Skeletal muscle tissue (tissue), 4 donors: ENCODE results near the gene PFDN5. TPM values are rescaled to one million over a fixed set of nuclear protein-coding genes. Genes with fewer than 3 reads are reported as not detected.
"Not testable (repeated sequence)": the region's sequence is repeated elsewhere in the genome, so short reads cannot be mapped to it uniquely, and the experiment has no call there.

Experiments
- H3K27ac ChIP-seq: one replicate; pipeline ENCODE4 v1.7.0; 2013; ENCODE audit warnings: mild to moderate bottlenecking, low read depth, low read length, inconsistent platforms
- H3K27me3 ChIP-seq, 3 donors: one replicate each; pipeline ENCODE4 v1.7.0; 2013; ENCODE audit warnings: low read length in 3 of 3; ENCODE audit not compliant: control insufficient read depth in 3 of 3, insufficient read depth in 3 of 3
- H3K36me3 ChIP-seq, 3 donors: one replicate each; pipeline ENCODE4 v1.7.0; 2013; ENCODE audit warnings: low read length in 3 of 3; ENCODE audit not compliant: control insufficient read depth in 3 of 3, insufficient read depth in 3 of 3
- H3K4me1 ChIP-seq, 3 donors: one replicate each; pipeline ENCODE4 v1.7.0; 2013; ENCODE audit warnings: low read length in 3 of 3, mild to moderate bottlenecking in 3 of 3; ENCODE audit not compliant: control insufficient read depth in 3 of 3, insufficient read depth in 3 of 3
- H3K4me3 ChIP-seq, 3 donors: one replicate each; pipeline ENCODE4 v1.7.0; 2013; ENCODE audit warnings: low read length in 3 of 3
- H3K9ac ChIP-seq, 3 donors: one replicate each; pipeline ENCODE4 v1.7.0; 2013; ENCODE audit warnings: low read length in 3 of 3, mild to moderate bottlenecking in 3 of 3, moderate library complexity in 2 of 3, low read depth in 1 of 3
- H3K9me3 ChIP-seq, 3 donors: one replicate each; pipeline ENCODE4 v1.7.0; 2013; ENCODE audit warnings: low read length in 3 of 3; ENCODE audit not compliant: control insufficient read depth in 3 of 3
- total RNA-seq: library from RNA; depleted of rRNA; stranded (reverse); fragments of >200 nt; gene quantifications from one replicate; pipeline ENCODE4 v1.2.3, GENCODE V29; 2014
- donor health status: Osteomylitis.

PFDN5 gene
- total RNA-seq, 1 donor from 2014 or later: 686 TPM

- no peaks in the 10 kb centered on the region for H3K9me3 ChIP-seq
- no peak overlapping the region for H3K4me3 ChIP-seq
- no peak overlapping the region for H3K9ac ChIP-seq
- H3K27ac ChIP-seq: no peak overlapping the region
- H3K27me3 ChIP-seq: no peaks in the 10 kb centered on the region
- no peaks in the 10 kb centered on the region for H3K36me3 ChIP-seq
- no peaks in the 10 kb centered on the region for H3K4me1 ChIP-seq
Measured at GRCh38 chr12:53286448-53286847, 8.9 kb upstream of the PFDN5 start.

DNA sequence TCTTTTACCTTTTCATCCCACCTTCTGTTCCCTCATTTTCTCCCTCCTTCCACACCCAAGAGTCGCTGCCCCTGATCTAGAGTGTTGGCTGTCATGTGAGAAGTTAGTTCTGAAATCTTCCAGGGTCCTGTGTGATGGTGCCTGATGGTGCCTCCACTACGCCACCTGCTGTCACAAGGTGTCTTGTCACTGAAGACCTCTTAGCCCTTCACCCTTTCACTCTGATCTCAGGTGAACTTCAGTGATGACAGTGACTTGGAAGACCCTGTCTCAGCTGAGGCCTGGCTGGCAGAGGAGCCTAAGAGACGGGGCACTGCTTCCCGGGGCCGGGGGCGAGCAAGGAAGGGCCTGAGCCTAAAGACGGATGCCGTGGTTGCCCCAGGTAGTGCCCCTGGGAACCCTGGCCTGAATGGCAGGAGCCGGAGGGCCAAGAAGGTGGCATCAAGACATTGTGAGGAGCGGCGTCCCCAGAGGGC, 7.6 kb upstream of the PFDN5 start:
- H3K36me3 ChIP-seq: no peaks in the 10 kb centered on the region

DNA sequence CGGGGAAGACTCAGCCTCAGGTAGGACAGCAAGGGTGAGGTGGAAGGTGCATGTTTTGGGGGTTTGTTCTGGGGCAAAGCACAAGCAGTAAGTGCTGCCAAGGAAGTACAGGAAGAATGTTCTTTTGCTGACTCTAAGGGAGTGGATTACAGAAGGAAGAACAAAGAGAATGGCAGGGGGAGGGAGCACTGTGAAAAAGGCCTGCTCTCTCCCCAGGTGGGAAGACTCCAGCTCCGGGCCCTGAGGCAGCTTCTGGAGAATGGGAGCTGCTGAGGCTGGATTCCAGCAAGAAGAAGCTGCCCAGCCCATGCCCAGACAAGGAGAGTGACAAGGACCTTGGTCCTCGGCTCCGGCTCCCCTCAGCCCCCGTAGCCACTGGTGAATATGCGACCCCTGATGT, 7.0 kb upstream of the PFDN5 start:
- Histone ChIP-seq H3K9me3 (no peaks in the 10 kb centered on the region), H3K4me3 (no peak overlapping the region), H3K9ac (peak overlapping the region in 1 of 3 donors; percentile 3), H3K27ac (no peak overlapping the region), H3K27me3 (no peaks in the 10 kb centered on the region), H3K36me3 (no peaks in the 10 kb centered on the region), H3K4me1 (no peaks in the 10 kb centered on the region)

More for the DNA sequence above, 7.6 kb upstream of the PFDN5 start:
- no peak overlapping the region for H3K4me3 ChIP-seq
- no peak overlapping the region for H3K27ac ChIP-seq
- no peaks in the 10 kb centered on the region for H3K4me1 ChIP-seq
- no peaks in the 10 kb centered on the region for H3K27me3 ChIP-seq
- no peaks in the 10 kb centered on the region for H3K9me3 ChIP-seq
- peak overlapping the region in 1 of 3 donors; percentile 3 for H3K9ac ChIP-seq

DNA sequence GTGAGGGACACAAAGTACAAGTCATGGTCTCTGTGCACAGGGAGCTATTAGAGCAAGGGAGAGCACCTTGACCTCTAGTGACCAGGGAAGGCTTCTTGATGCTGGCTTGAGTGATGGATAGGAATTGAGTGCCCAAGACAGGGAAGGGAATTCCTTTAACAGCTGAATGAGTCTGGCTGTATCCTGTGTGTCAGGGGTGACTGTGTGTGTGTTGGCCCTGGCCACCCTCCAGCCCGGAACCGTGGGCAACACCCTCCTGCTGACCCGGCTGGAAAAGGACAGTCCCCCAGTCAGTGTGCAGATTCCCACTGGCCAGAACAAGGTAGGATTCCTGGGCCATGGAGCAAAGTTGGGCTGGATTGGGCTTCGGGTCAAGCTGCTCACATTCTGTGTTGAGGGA, 5.5 kb upstream of the PFDN5 start:
- Histone ChIP-seq H3K4me3 (no peak overlapping the region), H3K36me3 (no peaks in the 10 kb centered on the region), H3K4me1 (peaks cover 3 to 4% (median 4%) of the 10 kb centered on the region in 3 donors), H3K27ac (no peak overlapping the region), H3K9me3 (no peaks in the 10 kb centered on the region), H3K9ac (peak overlapping the region in 1 of 3 donors; percentile 33), H3K27me3 (no peaks in the 10 kb centered on the region)

GRCh38 chr12:53290661-53291060, 4.7 kb upstream of the PFDN5 start:
- no peaks in the 10 kb centered on the region for H3K27me3 ChIP-seq
- no peaks in the 10 kb centered on the region for H3K9me3 ChIP-seq
- no peak overlapping the region for H3K4me3 ChIP-seq
- H3K9ac ChIP-seq: no peak overlapping the region
- H3K4me1 ChIP-seq: peaks cover 7 to 12% (median 7%) of the 10 kb centered on the region in 3 donors
- H3K36me3 ChIP-seq: no peaks in the 10 kb centered on the region
- H3K27ac ChIP-seq: no peak overlapping the region

GRCh38 chr12:53292426-53292825, 2.9 kb upstream of the PFDN5 start:
- H3K4me1 ChIP-seq: peaks cover 19 to 29% (median 20%) of the 10 kb centered on the region in 3 donors
- H3K4me3 ChIP-seq: no peak overlapping the region
- peaks cover 0 to 3% (median 3%) of the 10 kb centered on the region in 3 donors for H3K36me3 ChIP-seq
- no peaks in the 10 kb centered on the region for H3K27me3 ChIP-seq
- peak overlapping the region in 1 of 3 donors; percentile 50 for H3K9ac ChIP-seq
- no peaks in the 10 kb centered on the region for H3K9me3 ChIP-seq
- H3K27ac ChIP-seq: no peak overlapping the region

DNA sequence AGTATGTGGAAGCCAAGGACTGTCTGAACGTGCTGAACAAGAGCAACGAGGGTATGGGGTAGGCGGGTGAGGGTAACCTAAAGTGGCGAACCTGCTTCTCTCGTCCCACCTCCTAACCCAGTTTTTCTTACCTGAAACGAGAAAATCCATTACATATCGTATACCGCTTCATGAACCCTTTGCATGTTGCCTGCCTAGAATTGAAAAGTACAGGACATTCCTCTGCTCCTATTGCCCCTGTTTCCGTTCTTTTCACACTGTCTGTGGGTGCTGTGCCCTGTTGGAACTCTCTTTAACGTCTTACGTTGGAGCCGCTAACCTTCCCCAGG, 513 bp downstream of the PFDN5 start:
- Histone ChIP-seq H3K27me3 (no peaks in the 10 kb centered on the region), H3K9ac (peak overlapping the region; percentile 94 to 98 (median 97)), H3K36me3 (peaks cover 7 to 14% (median 10%) of the 10 kb centered on the region in 3 donors), H3K9me3 (no peaks in the 10 kb centered on the region), H3K4me1 (peaks cover 41 to 57% (median 42%) of the 10 kb centered on the region in 3 donors), H3K27ac (peak overlapping the region; percentile 86), H3K4me3 (peak overlapping the region; percentile 92 to 99 (median 94))

DNA sequence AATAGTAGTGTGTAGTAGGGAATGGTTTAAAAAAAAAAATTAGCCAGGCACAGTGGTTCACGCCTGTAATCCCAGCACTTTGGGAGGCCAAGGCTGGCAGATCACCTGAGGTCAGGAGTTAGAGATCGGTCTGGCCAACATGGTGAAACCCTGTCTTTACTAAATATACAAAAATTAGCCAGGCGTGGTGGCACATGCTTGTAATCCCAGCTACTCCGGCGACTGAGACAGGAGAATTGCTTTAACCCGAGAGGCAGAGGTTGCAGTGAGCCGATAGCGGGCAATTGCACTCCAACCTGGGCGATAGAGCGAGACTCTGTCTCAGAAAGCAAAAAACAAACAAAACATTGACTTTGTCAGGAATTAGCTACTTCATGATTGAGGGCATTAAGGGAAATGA, 1.8 kb downstream of the PFDN5 start:
- not testable (repeated sequence) for H3K27me3 ChIP-seq, H3K9me3 ChIP-seq, H3K27ac ChIP-seq, H3K4me3 ChIP-seq
- H3K9ac ChIP-seq: peak overlapping the region in 1 of 3 donors; percentile 3
- peaks cover 41 to 57% (median 42%) of the 10 kb centered on the region in 3 donors for H3K4me1 ChIP-seq
- peaks cover 9 to 16% (median 13%) of the 10 kb centered on the region in 3 donors for H3K36me3 ChIP-seq

- H3K9ac ChIP-seq: no peak overlapping the region
- no peak overlapping the region for H3K4me3 ChIP-seq
- H3K4me1 ChIP-seq: peaks cover 44 to 62% (median 46%) of the 10 kb centered on the region in 3 donors
- peak overlapping the region; percentile 81 for H3K27ac ChIP-seq
- H3K9me3 ChIP-seq: no peaks in the 10 kb centered on the region
- H3K36me3 ChIP-seq: peaks cover 18 to 27% (median 23%) of the 10 kb centered on the region in 3 donors
- no peaks in the 10 kb centered on the region for H3K27me3 ChIP-seq
Measured at GRCh38 chr12:53298164-53298563, 2.8 kb downstream of the PFDN5 start.

DNA sequence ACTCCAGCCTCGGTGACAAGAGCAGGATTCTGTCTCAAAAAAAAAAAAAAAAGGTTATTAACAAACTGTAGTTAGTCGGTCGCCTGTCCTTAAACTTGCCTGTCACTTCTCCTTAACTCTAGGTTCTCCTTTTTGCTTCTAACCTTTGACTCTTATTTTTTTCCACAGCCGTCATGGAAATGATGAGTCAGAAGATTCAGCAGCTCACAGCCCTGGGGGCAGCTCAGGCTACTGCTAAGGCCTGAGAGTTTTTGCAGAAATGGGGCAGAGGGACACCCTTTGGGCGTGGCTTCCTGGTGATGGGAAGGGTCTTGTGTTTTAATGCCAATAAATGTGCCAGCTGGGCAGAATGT, 3.7 kb downstream of the PFDN5 start:
- Histone ChIP-seq H3K9me3 (no peaks in the 10 kb centered on the region), H3K9ac (peak overlapping the region in 1 of 3 donors; percentile 91), H3K36me3 (peaks cover 22 to 32% (median 27%) of the 10 kb centered on the region in 3 donors), H3K4me3 (peak overlapping the region; percentile 90 to 98 (median 94)), H3K27me3 (no peaks in the 10 kb centered on the region), H3K27ac (peak overlapping the region; percentile 81), H3K4me1 (peaks cover 44 to 66% (median 46%) of the 10 kb centered on the region in 3 donors)
